CD4-positive, alpha-beta T cell (primary cell): ENCODE data around the gene SAMD4A. TPM values are rescaled to one million over a fixed set of nuclear protein-coding genes. Genes with fewer than 3 reads are reported as not detected.

Source experiments
- ATAC-seq: fragments of 200-7000 bp; cut with Tn5 transposase; one replicate; pipeline ENCODE4 v1.10.0; 2022; ENCODE audit warnings: mild to moderate bottlenecking; ENCODE audit not compliant: poor library complexity
- CTCF ChIA-PET: fragments of 350-600 bp; sonication (Branson Sonifier 250); formaldehyde crosslinking; loops from one replicate; lab custom pipeline; 2021; ENCODE audit warnings: antibody characterized with exemption, inconsistent platforms; lab: Charles Lee
- POLR2A ChIA-PET: fragments of 350-600 bp; sonication (Branson Sonifier 250); formaldehyde crosslinking; loops from one replicate; lab custom pipeline; 2021; ENCODE audit warnings: antibody characterized with exemption, inconsistent platforms; lab: Charles Lee
- DNase-seq, 14 experiments: peaks; one replicate each; pipeline ENCODE4 v3.0.0-alpha.2; 2013 to 2020; ENCODE audit warnings: mixed read lengths in 2 of 14
- H3K27ac ChIP-seq, 2 donors: one replicate each; pipeline versions ENCODE4 v1.5.1 to v1.7.0; 2013; ENCODE audit warnings: low read length in 2 of 2, low read depth in 1 of 2, mild to moderate bottlenecking in 1 of 2
- H3K27me3 ChIP-seq, 2 experiments: 1 replicate in 1 of 2; 2 replicates in 1 of 2; pipeline versions ENCODE4 v1.6.1 to v1.7.0; 2013; ENCODE audit warnings: low read length in 2 of 2, control low read depth in 1 of 2, mild to moderate bottlenecking in 1 of 2, moderate library complexity in 1 of 2; ENCODE audit not compliant: insufficient read depth in 2 of 2, control insufficient read depth in 1 of 2
- H3K36me3 ChIP-seq: one replicate; pipeline ENCODE4 v1.6.1; 2013; ENCODE audit warnings: low read length, control low read depth; ENCODE audit not compliant: insufficient read depth
- H3K4me1 ChIP-seq: one replicate; pipeline ENCODE4 v1.6.1; 2013; ENCODE audit warnings: low read length, control low read depth; ENCODE audit not compliant: insufficient read depth
- H3K4me3 ChIP-seq: one replicate; pipeline ENCODE4 v1.5.1; 2013; ENCODE audit warnings: mild to moderate bottlenecking, low read length, moderate library complexity
- H3K9me3 ChIP-seq, 2 experiments: 1 replicate in 1 of 2; 2 replicates in 1 of 2; pipeline versions ENCODE4 v1.6.1 to v1.7.0; 2013; ENCODE audit warnings: low read length in 2 of 2, mild to moderate bottlenecking in 2 of 2, control low read depth in 1 of 2, moderate library complexity in 1 of 2; ENCODE audit not compliant: control insufficient read depth in 1 of 2, insufficient read depth in 1 of 2
- H3K27ac Mint-ChIP-seq: one replicate; pipeline ENCODE4 v1.8.0; 2020; ENCODE audit warnings: mixed read lengths
- H3K27me3 Mint-ChIP-seq: one replicate; pipeline ENCODE4 v1.8.0; 2021; ENCODE audit warnings: mixed read lengths
- H3K36me3 Mint-ChIP-seq: one replicate; pipeline ENCODE4 v1.8.0; 2021; ENCODE audit warnings: low read depth, mixed read lengths
- H3K4me1 Mint-ChIP-seq: one replicate; pipeline ENCODE4 v1.8.0; 2021; ENCODE audit warnings: low read depth, mixed read lengths
- H3K4me3 Mint-ChIP-seq: one replicate; pipeline ENCODE4 v1.8.0; 2020; ENCODE audit warnings: mild to moderate bottlenecking, mixed read lengths
- H3K9me3 Mint-ChIP-seq: one replicate; pipeline ENCODE4 v1.8.0; 2020; ENCODE audit warnings: mixed read lengths
- intact Hi-C, 2 experiments: fragments of 100-400 bp; cut with DNase I in 1 of 2; cut with micrococcal nuclease in 1 of 2; formaldehyde crosslinking; loops; one replicate each; pipeline versions ENCODE4 v1.15.1 to v1.9.0; 2023 to 2025; cut with DNase I, micrococcal nuclease
- total RNA-seq, 174 experiments: library from RNA in 2 of 174; stranded (reverse) in 2 of 174; gene quantifications; one replicate each; pipeline ENCODE4 v1.2.3 and lab custom pipeline; 2021 to 2026
- TF ChIP-seq, protein P1 (sequence below): fragments of 200-600 bp; IDR thresholded peaks from one replicate; pipeline ENCODE4 v1.8.0; 2022; ENCODE audit warnings: antibody characterized with exemption, mild to moderate bottlenecking

SAMD4A gene
- total RNA-seq, 2 experiments from 2014 or later = 1.9 to 2.3 TPM

DNA sequence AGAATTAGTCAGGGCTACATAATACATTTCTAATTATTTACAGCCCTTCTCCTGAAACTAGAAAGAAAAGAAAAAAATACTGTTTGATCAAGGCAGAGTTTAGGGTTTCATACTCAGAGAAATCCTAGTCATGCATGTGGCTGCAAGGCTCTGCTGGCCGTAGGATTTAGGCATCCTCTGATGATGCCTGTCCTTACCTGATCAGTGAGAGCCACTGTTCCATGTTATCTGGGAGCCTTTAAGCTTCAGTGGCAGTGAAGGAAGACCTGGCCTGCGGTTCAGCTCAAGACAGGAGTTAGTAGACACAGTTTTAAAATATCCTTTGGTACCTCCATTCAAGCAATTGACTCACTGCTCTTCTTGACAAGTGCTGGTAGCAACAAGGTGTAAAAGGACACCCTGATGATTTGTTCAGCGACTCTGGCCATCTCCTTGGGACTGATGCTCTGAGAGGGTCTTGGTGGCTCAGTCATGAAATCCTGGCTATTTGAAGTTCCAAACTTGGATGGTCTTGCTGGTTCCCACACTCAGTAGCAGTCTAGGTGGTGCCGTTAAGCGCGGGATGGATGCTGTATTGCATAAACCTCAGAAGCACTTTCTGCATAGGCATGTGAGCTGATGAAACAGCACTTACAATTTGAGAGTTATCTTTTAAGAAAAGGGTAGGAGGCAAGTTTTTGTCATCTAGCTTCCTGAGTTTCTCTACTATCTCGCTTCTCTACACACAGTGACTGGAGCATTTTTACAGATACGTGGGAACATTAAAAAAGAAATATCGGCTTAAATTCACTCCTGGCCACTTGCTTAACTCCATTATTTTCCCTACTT lies 162.0 kb downstream of the SAMD4A start:
- TF ChIP-seq, protein P1, sequence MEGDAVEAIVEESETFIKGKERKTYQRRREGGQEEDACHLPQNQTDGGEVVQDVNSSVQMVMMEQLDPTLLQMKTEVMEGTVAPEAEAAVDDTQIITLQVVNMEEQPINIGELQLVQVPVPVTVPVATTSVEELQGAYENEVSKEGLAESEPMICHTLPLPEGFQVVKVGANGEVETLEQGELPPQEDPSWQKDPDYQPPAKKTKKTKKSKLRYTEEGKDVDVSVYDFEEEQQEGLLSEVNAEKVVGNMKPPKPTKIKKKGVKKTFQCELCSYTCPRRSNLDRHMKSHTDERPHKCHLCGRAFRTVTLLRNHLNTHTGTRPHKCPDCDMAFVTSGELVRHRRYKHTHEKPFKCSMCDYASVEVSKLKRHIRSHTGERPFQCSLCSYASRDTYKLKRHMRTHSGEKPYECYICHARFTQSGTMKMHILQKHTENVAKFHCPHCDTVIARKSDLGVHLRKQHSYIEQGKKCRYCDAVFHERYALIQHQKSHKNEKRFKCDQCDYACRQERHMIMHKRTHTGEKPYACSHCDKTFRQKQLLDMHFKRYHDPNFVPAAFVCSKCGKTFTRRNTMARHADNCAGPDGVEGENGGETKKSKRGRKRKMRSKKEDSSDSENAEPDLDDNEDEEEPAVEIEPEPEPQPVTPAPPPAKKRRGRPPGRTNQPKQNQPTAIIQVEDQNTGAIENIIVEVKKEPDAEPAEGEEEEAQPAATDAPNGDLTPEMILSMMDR = no peak
- ATAC-seq (no peak), DNase-seq (no peak)
- ChIA-PET CTCF (no interaction called here), POLR2A (no interaction called here)
- Histone ChIP-seq H3K4me3 (no peak overlapping the region), H3K36me3 (no peaks in the 10 kb centered on the region), H3K27me3 (peaks cover 0 to 5% of the 10 kb centered on the region in 2 experiments), H3K4me1 (peaks cover 5% of the 10 kb centered on the region), H3K27ac (no peak overlapping the region), H3K9me3 (no peaks in the 10 kb centered on the region)
- Mint-ChIP-seq H3K9me3 (no peaks in the 10 kb centered on the region), H3K27ac (no peak overlapping the region), H3K36me3 (no peaks in the 10 kb centered on the region), H3K4me1 (peaks cover 14% of the 10 kb centered on the region), H3K27me3 (peaks cover 38% of the 10 kb centered on the region), H3K4me3 (no peak overlapping the region)
- intact Hi-C loops = no loop called here

DNA sequence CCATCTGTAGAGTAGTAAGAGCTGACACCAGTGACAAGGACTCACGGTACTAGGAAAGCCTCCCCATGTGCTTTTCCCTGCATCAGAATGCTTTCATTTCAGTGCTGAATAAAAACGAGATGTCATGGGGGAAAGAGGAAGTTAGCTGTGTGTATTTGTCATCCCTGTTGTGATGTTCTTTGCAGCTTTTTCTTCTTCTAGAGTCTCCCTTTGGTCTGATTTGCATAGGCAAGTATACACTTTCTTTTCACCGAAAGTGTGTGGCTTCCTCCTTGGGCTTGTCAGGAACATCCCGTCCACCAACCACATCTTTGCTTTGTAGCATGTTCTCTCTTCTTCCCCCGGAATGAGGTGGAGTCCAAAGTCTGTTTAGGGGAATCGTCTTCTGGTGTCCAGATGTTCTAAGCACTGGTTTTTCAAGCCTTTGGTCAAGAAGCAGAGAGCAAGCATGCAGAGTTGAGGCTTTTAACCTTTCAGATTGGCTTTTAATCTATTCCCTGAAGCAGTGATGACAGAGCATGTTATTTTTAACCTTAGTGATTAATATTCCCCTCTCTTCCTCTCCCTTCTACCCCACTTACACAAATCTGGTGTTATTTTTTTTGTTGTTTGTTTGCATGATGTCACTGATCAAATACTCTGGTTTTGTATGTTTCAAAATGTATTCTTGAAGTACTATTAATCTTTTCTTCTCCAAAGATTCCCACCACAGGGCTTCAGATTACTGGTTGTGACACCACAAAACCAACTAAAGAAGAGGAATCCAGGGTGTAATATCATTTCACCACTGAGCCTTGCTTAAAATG lies 163.4 kb downstream of the SAMD4A start:
- POLR2A ChIA-PET = no interaction called here
- TF ChIP-seq, protein P1 = no peak
- ATAC-seq = peak; percentile 32
- intact Hi-C loops = no loop called here
- Mint-ChIP-seq H3K4me1 (peaks cover 14% of the 10 kb centered on the region), H3K9me3 (no peaks in the 10 kb centered on the region), H3K27ac (no peak overlapping the region), H3K36me3 (no peaks in the 10 kb centered on the region), H3K4me3 (peak overlapping the region; percentile 54), H3K27me3 (peaks cover 29% of the 10 kb centered on the region)
- Histone ChIP-seq H3K4me1 (peaks cover 5% of the 10 kb centered on the region), H3K9me3 (no peaks in the 10 kb centered on the region), H3K27ac (no peak overlapping the region), H3K27me3 (peaks cover 0 to 5% of the 10 kb centered on the region in 2 experiments), H3K4me3 (peak overlapping the region; percentile 31), H3K36me3 (no peaks in the 10 kb centered on the region)
- DNase-seq = peak in 3 of 14 experiments; percentile 36 to 39 (median 38)
- CTCF ChIA-PET = no interaction called here

DNA sequence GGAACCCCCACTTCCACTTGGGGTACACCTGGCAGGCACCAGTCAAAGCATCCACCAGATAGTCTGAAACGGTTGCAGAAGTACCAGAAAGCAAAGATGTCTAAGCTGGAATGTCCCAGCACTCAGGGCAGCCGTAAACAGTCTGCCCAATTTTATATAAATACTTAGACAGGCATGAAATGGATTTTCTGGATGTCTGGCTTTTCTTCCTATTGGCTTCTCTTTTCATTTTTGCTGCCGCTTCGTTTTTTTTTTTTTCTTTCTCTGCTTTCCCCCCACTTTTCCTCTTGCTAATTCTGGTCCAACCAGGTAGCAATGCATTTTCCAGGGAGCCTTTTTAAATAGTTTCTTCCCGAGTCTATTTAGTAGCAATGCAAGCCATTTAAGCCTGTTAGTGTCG lies 168.0 kb downstream of the SAMD4A start:
- H3K4me1 ChIP-seq = peaks cover 5% of the 10 kb centered on the region
- ATAC-seq (no peak), DNase-seq (no peak)
- intact Hi-C loops = no loop called here
- no peaks in the 10 kb centered on the region for H3K36me3 Mint-ChIP-seq
- H3K27me3 ChIP-seq = no peaks in the 10 kb centered on the region
- no peaks in the 10 kb centered on the region for H3K27me3 Mint-ChIP-seq
- no peak overlapping the region for H3K27ac Mint-ChIP-seq
- H3K4me1 Mint-ChIP-seq = peaks cover 23% of the 10 kb centered on the region
- no peaks in the 10 kb centered on the region for H3K36me3 ChIP-seq
- POLR2A ChIA-PET = no interaction called here
- H3K4me3 Mint-ChIP-seq = no peak overlapping the region
- CTCF ChIA-PET = no interaction called here
- TF ChIP-seq, protein P1 = no peak
- no peaks in the 10 kb centered on the region for H3K9me3 ChIP-seq
- no peak overlapping the region for H3K27ac ChIP-seq
- H3K4me3 ChIP-seq = no peak overlapping the region
- no peaks in the 10 kb centered on the region for H3K9me3 Mint-ChIP-seq
